H9 (cell line): ENCODE measurements around the gene GRB10. TPM values are rescaled to one million over a fixed set of nuclear protein-coding genes. Genes with fewer than 3 reads are reported as not detected.
A peak's percentile ranks its signal among the peaks of the same experiment; 100 is the strongest.

Experiments
- DNase-seq: peaks from one replicate; pipeline ENCODE4 v3.0.0-alpha.2; 2017
- H2AFZ ChIP-seq: one replicate; pipeline ENCODE4 v1.6.1; 2013; ENCODE audit warnings: mild to moderate bottlenecking, low read length, control low read depth, moderate library complexity
- H2AK5ac ChIP-seq: 2 replicates; pipeline ENCODE4 v1.6.1; 2013; ENCODE audit warnings: low read length, control low read depth, mixed read lengths; ENCODE audit not compliant: insufficient read length
- H2BK120ac ChIP-seq: one replicate; pipeline ENCODE4 v1.6.1; 2013; ENCODE audit warnings: low read depth, mild to moderate bottlenecking, low read length, control low read depth, inconsistent platforms; ENCODE audit not compliant: poor library complexity, severe bottlenecking
- H2BK12ac ChIP-seq: 2 replicates; pipeline ENCODE4 v1.6.1; 2013; ENCODE audit warnings: low read length, control low read depth, mixed read lengths, low read depth; ENCODE audit not compliant: insufficient read length
- H2BK15ac ChIP-seq: 2 replicates; pipeline ENCODE4 v1.6.1; 2013; ENCODE audit warnings: low read depth, low read length, control low read depth
- H2BK20ac ChIP-seq: one replicate; pipeline ENCODE4 v1.6.1; 2013; ENCODE audit warnings: low read depth, mild to moderate bottlenecking, low read length, control low read depth, inconsistent platforms; ENCODE audit not compliant: poor library complexity, severe bottlenecking
- H2BK5ac ChIP-seq: 2 replicates; pipeline ENCODE4 v1.6.1; 2013; ENCODE audit warnings: low read length, control low read depth, mixed read lengths; ENCODE audit not compliant: insufficient read length
- H3K14ac ChIP-seq: 2 replicates; pipeline ENCODE4 v1.6.1; 2013; ENCODE audit warnings: low read length, control low read depth; ENCODE audit not compliant: insufficient read depth
- H3K18ac ChIP-seq: 2 replicates; pipeline ENCODE4 v1.6.1; 2013; ENCODE audit warnings: low read depth, mild to moderate bottlenecking, mixed read lengths, low read length, control low read depth; ENCODE audit not compliant: insufficient read length
- H3K23ac ChIP-seq: 2 replicates; pipeline ENCODE4 v1.6.1; 2013; ENCODE audit warnings: low read length, control low read depth, mixed read lengths, low read depth; ENCODE audit not compliant: insufficient read length
- H3K23me2 ChIP-seq: 2 replicates; pipeline ENCODE4 v1.6.1; 2013; ENCODE audit warnings: low read depth, mild to moderate bottlenecking, mixed read lengths, low read length, control low read depth; ENCODE audit not compliant: insufficient read length, poor library complexity, severe bottlenecking
- H3K27ac ChIP-seq: 2 replicates; pipeline ENCODE4 v1.5.1; 2013; ENCODE audit warnings: low read length, control low read depth, mixed read lengths, low read depth; ENCODE audit not compliant: insufficient read length
- H3K27me3 ChIP-seq: 2 replicates; pipeline ENCODE4 v1.6.1; 2013; ENCODE audit warnings: low read length, control low read depth, inconsistent platforms; ENCODE audit not compliant: insufficient read depth
- H3K4ac ChIP-seq: 2 replicates; pipeline ENCODE4 v1.6.1; 2013; ENCODE audit warnings: low read depth, mild to moderate bottlenecking, control low read depth, inconsistent platforms, low read length, moderate library complexity
- H3K4me1 ChIP-seq: 2 replicates; pipeline ENCODE4 v1.6.1; 2013; ENCODE audit warnings: low read length, control low read depth, inconsistent platforms; ENCODE audit not compliant: insufficient read depth
- H3K4me2 ChIP-seq: 2 replicates; pipeline ENCODE4 v1.6.1; 2013; ENCODE audit warnings: low read length, control low read depth, mixed read lengths; ENCODE audit not compliant: insufficient read length, insufficient read depth
- H3K56ac ChIP-seq: 2 replicates; pipeline ENCODE4 v1.6.1; 2013; ENCODE audit warnings: low read depth, mild to moderate bottlenecking, mixed read lengths, low read length, control low read depth; ENCODE audit not compliant: insufficient read length
- H3K79me1 ChIP-seq: 2 replicates; pipeline ENCODE4 v1.6.1; 2013; ENCODE audit warnings: low read depth, mild to moderate bottlenecking, moderate library complexity, low read length, control low read depth, inconsistent platforms; ENCODE audit not compliant: insufficient read depth, poor library complexity, severe bottlenecking
- H3K79me2 ChIP-seq: 2 replicates; pipeline ENCODE4 v1.6.1; 2013; ENCODE audit warnings: low read length, control low read depth, inconsistent platforms; ENCODE audit not compliant: insufficient read depth
- H3K9ac ChIP-seq: 2 replicates; pipeline ENCODE4 v1.6.1; 2013; ENCODE audit warnings: low read length, control low read depth, mixed read lengths; ENCODE audit not compliant: insufficient read length; ENCODE audit errors: extremely low read depth
- H3K9me3 ChIP-seq: one replicate; pipeline ENCODE4 v1.6.1; 2013; ENCODE audit warnings: low read depth, low read length, inconsistent platforms; ENCODE audit not compliant: control insufficient read depth
- H3T11ph ChIP-seq: one replicate; pipeline ENCODE4 v1.6.1; 2013; ENCODE audit warnings: mild to moderate bottlenecking, low read length, control low read depth, inconsistent platforms
- H4K20me1 ChIP-seq: one replicate; pipeline ENCODE4 v1.6.1; 2013; ENCODE audit not compliant: control insufficient read depth, insufficient read length, insufficient read depth
- H4K5ac ChIP-seq: 2 replicates; pipeline ENCODE4 v1.6.1; 2013; ENCODE audit warnings: low read depth, mild to moderate bottlenecking, mixed read lengths, low read length, control low read depth; ENCODE audit not compliant: insufficient read length
- H4K8ac ChIP-seq: replicated peaks from 2 replicates; pipeline ENCODE4 v1.6.1; 2013; ENCODE audit warnings: low read length, control low read depth, mixed read lengths, low read depth; ENCODE audit not compliant: insufficient read length
- H4K91ac ChIP-seq: 2 replicates; pipeline ENCODE4 v1.6.1; 2013; ENCODE audit warnings: low read depth, mild to moderate bottlenecking, moderate library complexity, mixed read lengths, low read length, control low read depth; ENCODE audit not compliant: insufficient read length
- H3K27ac Mint-ChIP-seq, 3 experiments: 2 replicates in 2 of 3; 3 replicates in 1 of 3; pipeline ENCODE4 v1.8.0; 2020 to 2021; ENCODE audit warnings: mixed read lengths in 3 of 3, mild to moderate bottlenecking in 1 of 3, moderate library complexity in 1 of 3
- H3K27me3 Mint-ChIP-seq: 2 replicates; pipeline ENCODE4 v1.8.0; 2021; ENCODE audit warnings: low read depth, mild to moderate bottlenecking, moderate library complexity, mixed read lengths
- H3K36me3 Mint-ChIP-seq, 3 experiments: 2 replicates in 2 of 3; 3 replicates in 1 of 3; pipeline ENCODE4 v1.8.0; 2020 to 2021; ENCODE audit warnings: low read depth in 3 of 3, mixed read lengths in 3 of 3; ENCODE audit not compliant: insufficient read depth in 1 of 3
- H3K4me1 Mint-ChIP-seq, 2 experiments: 2 replicates each; pipeline ENCODE4 v1.8.0; 2020; ENCODE audit warnings: mixed read lengths in 2 of 2
- H3K4me3 Mint-ChIP-seq, 2 experiments: 2 replicates in 1 of 2; 3 replicates in 1 of 2; pipeline ENCODE4 v1.8.0; 2020 to 2021; ENCODE audit warnings: mild to moderate bottlenecking in 2 of 2, mixed read lengths in 2 of 2, moderate library complexity in 1 of 2
- H3K9me3 Mint-ChIP-seq, 2 experiments: 2 replicates in 1 of 2; 3 replicates in 1 of 2; pipeline ENCODE4 v1.8.0; 2020; ENCODE audit warnings: mild to moderate bottlenecking in 2 of 2, mixed read lengths in 2 of 2, moderate library complexity in 1 of 2
- CTCF ChIP-seq: fragments of 200-600 bp; sonication (generic); conservative IDR thresholded peaks from 3 replicates; pipeline ENCODE4 v1.8.0; 2021; ENCODE audit warnings: antibody characterized with exemption, mild to moderate bottlenecking
- WGBS: extraction: QIAGEN DNeasy Blood & Tissue Kit; methylation state at CpG from one replicate; pipeline ENCODE4 v1.1.7; 2013; ENCODE audit warnings: missing lambda C conversion rate, low lambda C conversion rate, mixed read lengths; ENCODE audit not compliant: insufficient read length; ENCODE audit errors: extremely low coverage; 5-methylcytosine and 5-hydroxymethylcytosine counted together
- total RNA-seq: library from RNA; stranded (reverse); gene quantifications from 2 replicates; pipeline ENCODE4 v1.2.1, GENCODE V29; 2021

Gene GRB10
- total RNA-seq, 1 experiment from 2014 or later = 108 TPM

- no peak overlapping the region for H3K4me2 ChIP-seq
- no peaks in the 10 kb centered on the region for H3K23me2 ChIP-seq
- no peak overlapping the region for H2BK5ac ChIP-seq
- H4K20me1 ChIP-seq = no peaks in the 10 kb centered on the region
- H2AK5ac ChIP-seq = no peak overlapping the region
- H3K27me3 ChIP-seq = no peaks in the 10 kb centered on the region
- H4K8ac ChIP-seq = no peak overlapping the region
- peaks cover 9% of the 10 kb centered on the region in 2 experiments for H3K4me1 Mint-ChIP-seq
- no peak for DNase-seq
- TF ChIP-seq CTCF = peak; percentile 19; the same call in 2 of the 3 replicates
- H4K91ac ChIP-seq = no peak overlapping the region
- H3T11ph ChIP-seq = no peak overlapping the region
- H3K36me3 Mint-ChIP-seq = peaks cover 2 to 22% (median 15%) of the 10 kb centered on the region in 3 experiments; a peak in 6 of 7 replicates
- no peak overlapping the region for H4K5ac ChIP-seq
- no peak overlapping the region for H2AFZ ChIP-seq
- H2BK15ac ChIP-seq = no peak overlapping the region
- H3K9me3 ChIP-seq = no peaks in the 10 kb centered on the region
- H3K56ac ChIP-seq = no peak overlapping the region
- no peak overlapping the region for H3K9ac ChIP-seq
- H2BK20ac ChIP-seq = no peak overlapping the region
- H3K27ac ChIP-seq = no peak overlapping the region
- WGBS = no CpG with 5 or more reads among the region's 18 CpGs
- no peak overlapping the region for H3K4ac ChIP-seq
- H3K4me1 ChIP-seq = no peaks in the 10 kb centered on the region
- peak overlapping the region; percentile 37 to 73 (median 50); a peak in 4 of 7 replicates for H3K27ac Mint-ChIP-seq
- H3K27me3 Mint-ChIP-seq = no peaks in the 10 kb centered on the region; the same call in 1 of the 2 replicates
- no peaks in the 10 kb centered on the region for H3K79me1 ChIP-seq
- H3K18ac ChIP-seq = no peak overlapping the region
- H2BK120ac ChIP-seq = no peak overlapping the region
- H2BK12ac ChIP-seq = no peak overlapping the region
- H3K14ac ChIP-seq = no peak overlapping the region
- H3K4me3 Mint-ChIP-seq = no peak overlapping the region
- H3K79me2 ChIP-seq = no peaks in the 10 kb centered on the region
- no peak overlapping the region for H3K23ac ChIP-seq
- peaks cover 3% of the 10 kb centered on the region in 2 experiments; a peak in 3 of 5 replicates for H3K9me3 Mint-ChIP-seq
Observed at GRCh38 chr7:50641442-50642405, 141.0 kb downstream of the GRB10 start.
